Measurements from ENCODE around the gene HTR4. TPM values are rescaled to one million over a fixed set of nuclear protein-coding genes. Genes with fewer than 3 reads are reported as not detected.

The HTR4 gene
- total RNA-seq, 1 experiment from 2014 or later, result not detected

DNA sequence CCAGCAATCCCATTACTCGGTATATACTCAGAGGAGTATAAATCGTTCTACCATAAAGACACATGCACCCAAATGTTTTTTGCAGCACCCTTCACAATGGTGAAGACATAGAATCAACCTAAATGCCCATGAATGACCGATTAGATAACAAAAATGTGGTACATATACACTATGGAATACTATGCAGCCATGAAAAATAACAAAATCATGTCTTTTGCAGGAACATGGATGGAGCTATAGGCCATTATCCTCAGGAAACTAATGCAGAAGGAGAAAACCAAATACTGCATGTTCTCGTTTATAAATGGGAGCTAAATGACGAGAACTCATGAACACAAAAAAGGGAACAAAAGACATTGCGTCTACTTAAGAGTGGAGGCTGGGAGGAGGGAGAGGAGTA, 114.5 kb downstream of the HTR4 start:
- H2BK20ac ChIP-seq (ENCODE audit: low read depth, low read length, poor library complexity, severe bottlenecking), result no peak overlapping the region
- Mint-ChIP-seq H3K9me3 (peaks cover 2 to 3% of the 10 kb centered on the region in 2 experiments; a peak in 3 of 5 replicates), H3K36me3 (ENCODE audit: insufficient read depth in 1 of 3, low read depth in 3 of 3) (0 out of 7 replicates have a peak, but pooled peaks cover 0 to 2% (median 0%) of the 10 kb centered on the region in 3 experiments), H3K27me3 (ENCODE audit: low read depth) (peaks cover 16% of the 10 kb centered on the region), H3K4me3 (no peak overlapping the region), H3K27ac (no peak overlapping the region; a peak in 1 of 7 replicates), H3K4me1 (no peaks in the 10 kb centered on the region)
- no peak overlapping the region for H2AFZ ChIP-seq (ENCODE audit: low read length)
- H3K23ac ChIP-seq (ENCODE audit: insufficient read length, low read depth, low read length), result no peak overlapping the region
- no peak overlapping the region for H2BK15ac ChIP-seq (ENCODE audit: low read depth, low read length)
- H3K27me3 ChIP-seq (ENCODE audit: insufficient read depth, low read length), result no peaks in the 10 kb centered on the region
- H2BK5ac ChIP-seq (ENCODE audit: insufficient read length, low read length), result no peak overlapping the region
- no peak for DNase-seq
- no peaks in the 10 kb centered on the region for H3K79me2 ChIP-seq (ENCODE audit: insufficient read depth, low read length)
- H4K8ac ChIP-seq (replicated peaks; ENCODE audit: insufficient read length, low read depth, low read length), result no peak overlapping the region
- no peak overlapping the region for H3K4ac ChIP-seq (ENCODE audit: low read depth, low read length)
- no peaks in the 10 kb centered on the region for H3K79me1 ChIP-seq (ENCODE audit: insufficient read depth, low read depth, low read length, poor library complexity, severe bottlenecking)
- H3K56ac ChIP-seq (ENCODE audit: insufficient read length, low read depth, low read length), result no peak overlapping the region
- no peaks in the 10 kb centered on the region for H3K4me1 ChIP-seq (ENCODE audit: insufficient read depth, low read length)
- no peak overlapping the region for H2BK12ac ChIP-seq (ENCODE audit: insufficient read length, low read depth, low read length)
- H4K20me1 ChIP-seq (ENCODE audit: control insufficient read depth, insufficient read depth, insufficient read length), result no peaks in the 10 kb centered on the region
- H3K4me2 ChIP-seq (ENCODE audit: insufficient read depth, insufficient read length, low read length), result no peak overlapping the region
- no peak overlapping the region for H3K14ac ChIP-seq (ENCODE audit: insufficient read depth, low read length)
- no CpG with 5 or more reads among the region's 6 CpGs for WGBS (ENCODE audit: extremely low coverage, insufficient read length, low lambda C conversion rate)
- TF ChIP-seq CTCF (conservative IDR thresholded peaks at IDR 0.05), result no peak
- H2BK120ac ChIP-seq (ENCODE audit: low read depth, low read length, poor library complexity, severe bottlenecking), result no peak overlapping the region
- no peaks in the 10 kb centered on the region for H3K9me3 ChIP-seq (ENCODE audit: control insufficient read depth, low read depth, low read length)
- no peak overlapping the region for H3K18ac ChIP-seq (ENCODE audit: insufficient read length, low read depth, low read length)
- H4K91ac ChIP-seq (ENCODE audit: insufficient read length, low read depth, low read length), result no peak overlapping the region
- no peak overlapping the region for H4K5ac ChIP-seq (ENCODE audit: insufficient read length, low read depth, low read length)
- H3K27ac ChIP-seq (ENCODE audit: insufficient read length, low read depth, low read length), result no peak overlapping the region
- no peaks in the 10 kb centered on the region for H3K23me2 ChIP-seq (ENCODE audit: insufficient read length, low read depth, low read length, poor library complexity, severe bottlenecking)
- H3T11ph ChIP-seq (ENCODE audit: low read length), result no peak overlapping the region
- H2AK5ac ChIP-seq (ENCODE audit: insufficient read length, low read length), result no peak overlapping the region
- H3K9ac ChIP-seq (ENCODE audit: extremely low read depth, insufficient read length, low read length), result no peak overlapping the region
